GM08714 (cell line): Measurements from ENCODE around the gene G6PC1.
"Not testable (repeated sequence)": the region's sequence is repeated elsewhere in the genome, so short reads cannot be mapped to it uniquely, and the experiment has no call there.

Experiments
- H3K4me3 ChIP-seq: fragments of 200-500 bp; sonication (Bioruptor generic); 2 replicates; pipeline ENCODE4 v1.5.1; 2014; ENCODE audit warnings: mild to moderate bottlenecking, low read length, inconsistent platforms
- ZNF274 ChIP-seq: IDR thresholded peaks from 2 replicates; pipeline ENCODE4 v1.6.1; 2012; ENCODE audit warnings: mild to moderate bottlenecking, low read depth, low read length

Gene G6PC1

DNA sequence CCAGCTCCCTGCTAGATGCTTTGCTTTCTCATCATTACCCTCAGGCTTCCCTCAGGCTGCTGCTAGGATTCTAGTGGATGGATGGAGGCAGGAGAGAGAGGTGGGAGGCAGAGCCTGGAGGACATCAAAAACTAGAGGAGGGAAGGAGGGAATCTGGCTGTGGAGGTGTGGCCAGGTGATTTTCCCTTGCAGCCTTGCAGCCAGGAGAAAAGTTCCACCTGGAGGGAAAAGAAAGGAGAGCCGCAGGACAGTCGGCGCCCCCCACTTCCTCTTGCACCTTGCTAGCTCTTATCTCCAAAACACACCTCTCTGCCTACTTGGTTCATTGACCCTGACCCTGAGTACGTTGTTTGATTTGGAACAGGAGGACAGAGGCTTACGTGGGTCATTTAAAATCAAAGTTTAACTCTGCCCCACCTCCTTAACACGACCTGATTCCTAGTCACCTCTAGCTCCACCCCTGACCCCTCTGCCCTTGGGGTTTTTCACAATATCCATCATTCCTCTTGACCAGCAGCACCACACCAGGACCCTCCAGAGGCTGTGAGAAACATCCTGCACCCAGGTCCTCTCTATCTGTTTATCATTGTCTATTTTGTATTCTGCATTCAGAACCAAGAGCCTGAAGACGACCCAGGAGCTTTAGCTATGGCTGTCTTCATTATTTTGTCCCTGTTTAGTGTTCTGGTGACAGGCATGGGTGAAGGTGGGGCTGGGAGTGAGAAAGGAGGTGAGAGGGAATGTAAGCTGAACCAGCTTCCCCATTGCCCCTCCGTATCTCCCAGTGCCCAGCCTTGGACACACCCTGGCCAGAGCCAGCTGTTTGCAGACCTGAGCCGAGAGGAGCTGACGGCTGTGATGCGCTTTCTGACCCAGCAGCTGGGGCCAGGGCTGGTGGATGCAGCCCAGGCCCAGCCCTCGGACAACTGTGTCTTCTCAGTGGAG, 33.7 kb upstream of the G6PC1 start:
- no peak for TF ChIP-seq ZNF274
- no peak overlapping the region for H3K4me3 ChIP-seq

DNA sequence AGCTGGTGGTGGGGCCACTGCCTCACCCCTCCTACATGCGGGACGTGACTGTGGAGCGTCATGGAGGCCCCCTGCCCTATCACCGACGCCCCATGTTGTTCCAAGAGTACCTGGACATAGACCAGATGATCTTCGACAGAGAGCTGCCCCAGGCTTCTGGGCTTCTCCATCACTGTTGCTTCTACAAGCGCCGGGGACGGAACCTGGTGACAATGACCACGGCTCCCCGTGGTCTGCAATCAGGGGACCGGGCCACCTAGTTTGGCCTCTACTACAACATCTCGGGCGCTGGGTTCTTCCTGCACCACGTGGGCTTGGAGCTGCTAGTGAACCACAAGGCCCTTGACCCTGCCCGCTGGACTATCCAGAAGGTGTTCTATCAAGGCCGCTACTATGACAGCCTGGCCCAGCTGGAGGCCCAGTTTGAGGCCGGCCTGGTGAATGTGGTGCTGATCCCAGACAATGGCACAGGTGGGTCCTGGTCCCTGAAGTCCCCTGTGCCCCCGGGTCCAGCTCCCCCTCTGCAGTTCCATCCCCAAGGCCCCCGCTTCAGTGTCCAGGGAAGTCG, 32.8 kb upstream of the G6PC1 start:
- not testable (repeated sequence) for H3K4me3 ChIP-seq

DNA sequence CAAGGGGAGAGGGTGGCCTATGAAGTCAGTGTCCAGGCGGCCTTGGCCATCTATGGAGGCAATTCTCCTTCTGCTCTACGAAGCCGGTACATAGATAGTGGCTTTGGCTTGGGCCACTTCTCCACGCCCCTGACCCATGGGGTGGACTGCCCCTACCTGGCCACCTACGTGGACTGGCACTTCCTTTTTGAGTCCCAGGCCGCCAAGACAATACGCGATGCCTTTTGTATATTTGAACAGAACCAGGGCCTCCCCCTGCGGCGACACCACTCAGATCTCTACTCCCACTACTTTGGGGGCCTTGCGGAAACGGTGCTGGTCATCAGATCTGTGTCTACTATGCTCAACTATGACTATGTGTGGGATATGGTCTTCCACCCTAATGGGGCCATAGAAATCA, 32.3 kb upstream of the G6PC1 start:
- no peak for TF ChIP-seq ZNF274

DNA sequence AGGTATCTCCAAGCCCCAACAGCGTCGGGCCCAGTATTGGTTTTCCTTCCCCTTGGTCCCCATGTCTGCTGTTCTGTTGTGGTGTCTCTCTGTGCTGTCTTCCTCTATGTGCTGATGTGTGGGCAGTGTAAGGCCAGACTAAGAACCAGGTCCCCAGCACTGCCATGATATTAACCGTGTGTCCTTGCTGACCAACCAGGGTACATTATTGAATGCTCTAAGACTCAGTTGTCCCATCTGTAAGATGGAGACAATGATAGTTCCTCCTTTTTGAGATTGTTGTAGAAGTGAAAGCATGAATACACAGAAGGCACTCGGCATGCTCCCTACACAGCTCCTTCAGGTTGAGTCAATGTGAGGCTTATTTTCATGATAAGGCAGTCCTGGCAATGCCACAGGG, 29.0 kb upstream of the G6PC1 start:
- TF ChIP-seq ZNF274, result no peak
- no peak overlapping the region for H3K4me3 ChIP-seq

More for the DNA sequence above, 32.3 kb upstream of the G6PC1 start:
- H3K4me3 ChIP-seq, result no peak overlapping the region

GRCh38 chr17:42872251-42872965, 28.2 kb upstream of the G6PC1 start:
- no peak overlapping the region for H3K4me3 ChIP-seq
- no peak for TF ChIP-seq ZNF274

DNA sequence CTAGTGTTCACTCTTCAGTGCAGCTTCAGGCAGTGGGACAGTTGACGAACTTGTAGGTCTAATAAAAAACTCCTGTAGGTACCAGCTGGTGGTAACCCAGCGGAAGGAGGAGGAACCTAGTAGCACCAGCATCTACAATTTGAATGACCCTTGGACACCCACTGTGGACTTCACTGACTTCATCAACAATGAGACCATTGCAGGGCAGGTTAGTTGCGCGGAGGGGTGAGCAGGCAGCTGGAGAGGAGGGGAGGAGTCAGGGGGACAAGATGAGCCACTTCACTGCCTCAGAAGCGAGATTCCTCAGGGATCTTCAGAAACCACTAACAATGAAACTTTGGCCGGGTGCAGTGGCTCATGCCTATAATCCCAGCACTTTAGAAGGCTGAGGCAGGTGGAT, 27.3 kb upstream of the G6PC1 start:
- no peak for TF ChIP-seq ZNF274
- H3K4me3 ChIP-seq, result no peak overlapping the region

GRCh38 chr17:42873932-42874695, 26.5 kb upstream of the G6PC1 start:
- not testable (repeated sequence) for H3K4me3 ChIP-seq

GRCh38 chr17:42877037-42877436, 23.6 kb upstream of the G6PC1 start:
- H3K4me3 ChIP-seq, result no peak overlapping the region
- no peak for TF ChIP-seq ZNF274

- H3K4me3 ChIP-seq, result no peak overlapping the region
- TF ChIP-seq ZNF274, result no peak
These were observed 22.3 kb upstream of the G6PC1 start for GRCh38 chr17:42878123-42878880.

DNA sequence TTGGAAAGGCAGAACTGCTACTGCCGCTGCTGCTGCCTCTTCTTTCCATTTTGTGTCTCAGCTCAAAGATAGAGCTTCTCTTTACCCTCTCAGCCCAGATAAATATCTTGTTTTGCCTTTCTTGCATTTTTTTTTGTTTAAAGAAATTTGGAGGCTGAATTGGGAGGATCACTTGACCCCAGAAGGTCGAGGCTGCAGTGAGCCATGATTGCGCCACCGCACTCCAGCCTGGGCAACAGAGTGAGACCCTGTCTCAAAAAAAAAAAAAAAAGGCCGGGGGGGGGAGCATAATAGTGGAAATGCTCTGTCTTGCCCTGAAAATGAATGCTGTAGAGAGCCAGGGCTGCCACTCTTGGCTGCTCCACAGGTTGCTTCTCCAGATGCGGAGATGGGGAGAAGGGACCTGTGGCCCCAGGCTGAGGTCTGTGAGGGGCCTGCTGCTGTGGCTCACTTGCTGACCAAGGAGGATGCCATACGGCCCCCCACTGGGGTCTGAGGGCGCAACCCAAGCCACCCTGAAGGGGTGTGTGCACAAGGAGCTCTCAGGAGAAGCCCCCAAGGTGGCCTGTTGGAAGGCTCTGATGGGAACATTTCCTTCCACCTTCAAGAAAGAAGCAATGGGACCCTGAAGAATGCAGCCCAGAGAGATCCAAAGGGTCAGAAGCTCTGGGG, 21.5 kb upstream of the G6PC1 start:
- no peak overlapping the region for H3K4me3 ChIP-seq
- TF ChIP-seq ZNF274, result no peak

- no peak overlapping the region for H3K4me3 ChIP-seq
These were observed 21.0 kb upstream of the G6PC1 start for GRCh38 chr17:42879596-42879985.

DNA sequence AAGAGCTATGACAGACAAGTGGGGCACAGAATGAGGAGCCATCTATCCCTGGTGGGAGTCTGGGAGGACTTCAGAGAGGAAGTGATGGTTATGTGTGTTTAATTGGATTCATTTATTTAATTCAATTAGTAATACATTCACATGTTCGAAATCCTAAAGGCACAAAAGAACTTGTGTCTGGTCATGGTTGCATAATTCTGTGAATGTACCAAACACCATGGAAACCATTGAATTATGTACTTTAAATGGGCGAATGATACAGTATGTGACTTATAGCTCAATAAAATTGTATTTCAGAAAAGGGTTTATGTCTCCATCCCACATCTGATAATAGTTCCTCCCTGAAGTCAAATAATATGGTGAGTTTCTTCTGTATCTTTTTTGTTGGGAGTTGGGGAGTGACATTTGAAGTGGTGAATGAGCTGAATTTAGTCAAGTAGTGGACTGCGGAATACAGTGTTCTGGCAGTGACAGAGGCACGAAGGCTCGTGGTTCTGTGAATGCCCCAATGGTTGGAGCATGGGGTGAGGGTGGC, 19.8 kb upstream of the G6PC1 start:
- no peak for TF ChIP-seq ZNF274
- no peak overlapping the region for H3K4me3 ChIP-seq

More at GRCh38 chr17:42879596-42879985, 21.0 kb upstream of the G6PC1 start:
- TF ChIP-seq ZNF274, result no peak

- H3K4me3 ChIP-seq, result not testable (repeated sequence)
These were observed 18.9 kb upstream of the G6PC1 start for GRCh38 chr17:42881706-42882105.
